Measurements from ENCODE around the gene CCDC87. TPM values are rescaled to one million over a fixed set of nuclear protein-coding genes. Genes with fewer than 3 reads are reported as not detected.
A peak's percentile ranks its signal among the peaks of the same experiment; 100 is the strongest.

CCDC87 gene
- polyA plus RNA-seq, 1 experiment, result 0.15 TPM

GRCh38 chr11:66581261-66581660, 11.6 kb downstream of the CCDC87 start:
- ChIA-PET POLR2A (no interaction called here), CTCF (interaction anchor here (1.1 to 2.9 kb wide), 4 partner anchors 9 to 97 kb away, joined by 3 to 12 read pairs (median 6); partner anchors contain the start of genes CCDC87, CCS and RBM4B)
- Histone ChIP-seq H3K4me3 (ENCODE audit: low read depth, low read length) (no peak overlapping the region), H3K27me3 (ENCODE audit: control insufficient read depth, insufficient read depth, low read length) (peaks cover 2% of the 10 kb centered on the region; the same call in 1 of the 2 replicates), H3K36me3 (ENCODE audit: control insufficient read depth, insufficient read depth, low read length) (no peaks in the 10 kb centered on the region)
- DNase-seq (ENCODE audit: low read depth), result no peak
- TF ChIP-seq CTCF (IDR thresholded peaks at IDR 0.05; ENCODE audit: insufficient read depth, low read depth, low read length), result no peak

- H3K27me3 ChIP-seq (ENCODE audit: control insufficient read depth, insufficient read depth, low read length), result peaks cover 2% of the 10 kb centered on the region; the same call in 1 of the 2 replicates
- TF ChIP-seq CTCF (IDR thresholded peaks at IDR 0.05; ENCODE audit: insufficient read depth, low read depth, low read length), result no peak
- no peaks in the 10 kb centered on the region for H3K36me3 ChIP-seq (ENCODE audit: control insufficient read depth, insufficient read depth, low read length)
- CTCF ChIA-PET, result interaction anchor here (1.1 to 2.9 kb wide), 4 partner anchors 10 to 97 kb away, joined by 3 to 12 read pairs (median 6); partner anchors contain the start of genes CCDC87, CCS and RBM4B
- H3K4me3 ChIP-seq (ENCODE audit: low read depth, low read length), result no peak overlapping the region
- DNase-seq (ENCODE audit: low read depth), result no peak
- POLR2A ChIA-PET, result no interaction called here
Measured at GRCh38 chr11:66580803-66581202, 12.1 kb downstream of the CCDC87 start.

- Histone ChIP-seq H3K4me3 (ENCODE audit: low read depth, low read length) (no peak overlapping the region), H3K27me3 (ENCODE audit: control insufficient read depth, insufficient read depth, low read length) (peaks cover 2% of the 10 kb centered on the region; the same call in 1 of the 2 replicates), H3K36me3 (ENCODE audit: control insufficient read depth, insufficient read depth, low read length) (no peaks in the 10 kb centered on the region)
- ChIA-PET POLR2A (no interaction called here), CTCF (interaction anchor here (0.5 to 3.3 kb wide), 13 partner anchors 10 to 218 kb away, joined by 3 to 67 read pairs (median 3); partner anchors contain the start of genes CTSF and RBM4B)
- DNase-seq (ENCODE audit: low read depth), result no peak
- peak; percentile 86 for TF ChIP-seq CTCF (IDR thresholded peaks at IDR 0.05; ENCODE audit: insufficient read depth, low read depth, low read length)
Measured at GRCh38 chr11:66579017-66579606, 13.8 kb downstream of the CCDC87 start.

GRCh38 chr11:66570850-66571180, 22.0 kb downstream of the CCDC87 start:
- Histone ChIP-seq H3K36me3 (ENCODE audit: control insufficient read depth, insufficient read depth, low read length) (peaks cover 1% of the 10 kb centered on the region; the same call in 1 of the 2 replicates), H3K27me3 (ENCODE audit: control insufficient read depth, insufficient read depth, low read length) (no peaks in the 10 kb centered on the region), H3K4me3 (ENCODE audit: low read depth, low read length) (no peak overlapping the region)
- no peak for TF ChIP-seq CTCF (IDR thresholded peaks at IDR 0.05; ENCODE audit: insufficient read depth, low read depth, low read length)
- ChIA-PET POLR2A (no interaction called here), CTCF (no interaction called here)
- no peak for DNase-seq (ENCODE audit: low read depth)

GRCh38 chr11:66570079-66570849, 22.6 kb downstream of the CCDC87 start:
- no peak for DNase-seq (ENCODE audit: low read depth)
- Histone ChIP-seq H3K36me3 (ENCODE audit: control insufficient read depth, insufficient read depth, low read length) (peaks cover 3% of the 10 kb centered on the region), H3K4me3 (ENCODE audit: low read depth, low read length) (no peak overlapping the region), H3K27me3 (ENCODE audit: control insufficient read depth, insufficient read depth, low read length) (no peaks in the 10 kb centered on the region)
- TF ChIP-seq CTCF (IDR thresholded peaks at IDR 0.05; ENCODE audit: insufficient read depth, low read depth, low read length), result no peak
- ChIA-PET CTCF (interaction anchor here (1.7 to 3.3 kb wide), 3 partner anchors 8 to 111 kb away, joined by 5 to 18 read pairs (median 11); partner anchors contain the start of gene RBM4B), POLR2A (no interaction called here)

Measured in BJ (cell line).